ENCODE results near the gene NELL2.

Gene NELL2

DNA sequence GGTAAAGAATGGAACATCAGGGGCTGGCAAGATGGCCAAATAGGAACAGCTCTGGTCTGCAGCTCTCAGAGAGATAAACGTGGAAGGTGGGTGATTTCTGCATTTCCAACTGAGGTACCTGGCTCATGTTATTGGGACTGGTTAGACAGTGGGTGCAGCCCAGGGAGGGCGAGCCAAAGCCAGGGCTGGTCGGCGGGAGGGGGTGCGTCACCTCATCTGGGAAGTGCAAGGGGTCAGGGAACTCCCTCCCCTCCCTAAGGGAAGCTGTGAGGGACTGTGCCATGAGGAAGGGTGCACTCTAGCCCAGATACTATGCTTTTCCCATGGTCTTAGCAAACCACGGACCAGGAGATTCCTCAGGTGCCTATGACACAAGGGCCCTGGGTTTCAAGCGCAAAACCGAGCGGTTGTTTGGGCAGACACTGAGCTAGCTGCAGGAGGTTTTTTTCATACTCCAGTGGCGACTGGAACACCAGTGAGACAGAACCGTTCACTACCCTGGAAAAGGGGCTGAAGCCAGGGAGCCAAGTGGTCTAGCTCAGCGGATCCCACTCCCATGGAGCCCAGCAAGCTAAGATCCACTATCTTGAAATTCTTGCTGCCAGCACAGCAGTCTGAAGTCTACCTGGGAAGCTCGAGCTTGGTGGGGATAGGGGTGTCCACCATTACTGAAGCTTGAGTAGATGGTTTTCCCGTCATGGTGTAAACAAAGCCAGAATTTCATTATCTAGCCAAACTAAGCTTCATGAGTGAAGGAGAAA is 317.6 kb downstream of the NELL2 start:
- no peak overlapping the region for H3K4me3 Mint-ChIP-seq
- peaks cover 12% of the 10 kb centered on the region for H3K4me1 Mint-ChIP-seq
- DNase-seq: no peak
- no peaks in the 10 kb centered on the region for H3K27me3 Mint-ChIP-seq
- peaks cover 19% of the 10 kb centered on the region for H3K9me3 Mint-ChIP-seq
- H3K36me3 Mint-ChIP-seq (ENCODE audit: low read depth): peaks cover 30% of the 10 kb centered on the region
- ATAC-seq: no peak
- no peak overlapping the region for H3K27ac Mint-ChIP-seq

DNA sequence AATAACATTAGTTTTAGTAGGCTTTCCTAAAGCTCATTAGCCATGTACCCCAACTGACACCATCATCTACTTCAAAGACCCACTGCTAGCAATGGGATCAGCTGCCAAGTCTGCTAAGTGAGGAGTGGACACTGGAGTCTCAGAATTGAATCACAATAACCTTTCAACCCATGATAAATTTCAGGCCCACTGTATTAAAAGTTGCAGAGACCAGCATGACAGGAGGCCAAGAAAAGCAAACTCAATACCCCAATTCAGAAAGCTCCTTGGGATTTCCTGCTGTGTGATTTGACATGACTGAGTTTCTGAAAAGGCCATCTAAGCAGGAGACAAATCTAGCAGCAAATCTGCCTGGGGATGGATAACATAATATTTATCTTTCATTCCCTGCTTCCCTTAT is 320.7 kb downstream of the NELL2 start:
- no peaks in the 10 kb centered on the region for H3K27me3 Mint-ChIP-seq
- no peak overlapping the region for H3K4me3 Mint-ChIP-seq
- H3K9me3 Mint-ChIP-seq: peaks cover 11% of the 10 kb centered on the region
- H3K4me1 Mint-ChIP-seq: peaks cover 30% of the 10 kb centered on the region
- H3K36me3 Mint-ChIP-seq (ENCODE audit: low read depth): peaks cover 28% of the 10 kb centered on the region
- peak overlapping the region; percentile 32 for H3K27ac Mint-ChIP-seq
- DNase-seq (no peak), ATAC-seq (no peak)

DNA sequence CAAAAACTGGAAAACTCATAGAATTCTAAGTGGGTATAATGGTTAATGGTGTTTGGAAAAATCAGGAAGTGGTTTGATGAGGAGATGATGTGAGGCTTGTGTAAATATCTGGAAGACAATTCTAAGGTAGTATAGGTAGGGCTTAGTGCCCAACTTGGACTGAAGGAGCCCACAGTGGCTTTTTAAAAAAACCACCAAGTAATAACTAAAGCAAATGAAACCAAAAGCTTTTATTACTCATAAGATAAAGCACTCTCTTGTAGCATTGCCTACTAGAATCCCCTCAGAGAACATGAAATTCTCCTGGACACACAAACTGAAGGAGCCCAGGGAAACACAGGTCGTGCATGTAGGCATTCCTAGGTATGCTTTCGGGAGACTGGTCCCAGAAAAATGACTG is 324.5 kb downstream of the NELL2 start:
- Mint-ChIP-seq H3K36me3 (ENCODE audit: low read depth) (peaks cover 11% of the 10 kb centered on the region), H3K27me3 (no peaks in the 10 kb centered on the region), H3K9me3 (no peaks in the 10 kb centered on the region), H3K4me1 (peaks cover 50% of the 10 kb centered on the region), H3K4me3 (no peak overlapping the region), H3K27ac (no peak overlapping the region)
- no peak for DNase-seq
- ATAC-seq: peak; percentile 70

DNA sequence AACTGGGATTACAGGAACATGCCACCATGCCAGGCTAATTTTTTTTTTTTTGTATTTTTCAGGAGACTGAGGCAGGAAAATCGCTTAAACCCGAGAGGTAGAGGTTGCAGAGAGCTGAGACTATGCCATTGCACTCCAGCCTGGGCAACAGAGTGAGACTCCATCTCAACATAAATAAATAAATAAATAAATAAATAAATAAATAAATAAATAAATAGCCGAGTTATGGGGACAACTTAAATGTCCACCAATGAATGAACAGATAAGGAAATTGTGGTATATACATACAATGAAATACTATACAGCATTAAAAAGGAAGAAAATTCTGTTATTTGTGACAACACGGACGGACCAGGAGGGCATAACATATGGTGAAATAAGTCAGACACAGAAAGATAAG is 325.7 kb downstream of the NELL2 start:
- H3K27ac Mint-ChIP-seq: no peak overlapping the region

DNA sequence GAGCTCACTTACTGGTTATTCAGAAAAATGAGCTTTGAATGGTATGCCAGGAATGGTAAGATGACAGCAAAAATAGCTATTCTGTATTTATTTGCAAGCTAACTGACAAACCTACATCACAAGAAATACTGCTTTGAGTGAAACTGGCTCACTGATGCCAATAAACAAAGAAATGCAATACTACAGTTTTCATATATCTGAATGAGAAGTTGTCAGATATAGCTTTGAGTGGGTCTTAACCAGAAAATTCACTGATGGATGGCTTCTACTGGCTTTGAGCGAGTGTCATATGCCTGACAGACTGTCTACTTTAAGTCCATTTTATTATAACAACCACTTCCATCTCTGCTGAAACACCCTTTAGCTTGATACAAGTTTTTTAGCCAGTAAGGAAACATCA is 330.1 kb downstream of the NELL2 start:
- peaks cover 5% of the 10 kb centered on the region for H3K36me3 Mint-ChIP-seq (ENCODE audit: low read depth)
- H3K27me3 Mint-ChIP-seq: no peaks in the 10 kb centered on the region
- H3K9me3 Mint-ChIP-seq: no peaks in the 10 kb centered on the region
- peaks cover 68% of the 10 kb centered on the region for H3K4me1 Mint-ChIP-seq
- no peak for DNase-seq
- no peak for ATAC-seq
- H3K4me3 Mint-ChIP-seq: no peak overlapping the region
- H3K27ac Mint-ChIP-seq: no peak overlapping the region

More for the DNA sequence above, 325.7 kb downstream of the NELL2 start:
- no peak for ATAC-seq
- H3K9me3 Mint-ChIP-seq: no peaks in the 10 kb centered on the region
- H3K27me3 Mint-ChIP-seq: no peaks in the 10 kb centered on the region
- no peak for DNase-seq
- peaks cover 11% of the 10 kb centered on the region for H3K36me3 Mint-ChIP-seq (ENCODE audit: low read depth)
- peaks cover 59% of the 10 kb centered on the region for H3K4me1 Mint-ChIP-seq
- H3K4me3 Mint-ChIP-seq: no peak overlapping the region

DNA sequence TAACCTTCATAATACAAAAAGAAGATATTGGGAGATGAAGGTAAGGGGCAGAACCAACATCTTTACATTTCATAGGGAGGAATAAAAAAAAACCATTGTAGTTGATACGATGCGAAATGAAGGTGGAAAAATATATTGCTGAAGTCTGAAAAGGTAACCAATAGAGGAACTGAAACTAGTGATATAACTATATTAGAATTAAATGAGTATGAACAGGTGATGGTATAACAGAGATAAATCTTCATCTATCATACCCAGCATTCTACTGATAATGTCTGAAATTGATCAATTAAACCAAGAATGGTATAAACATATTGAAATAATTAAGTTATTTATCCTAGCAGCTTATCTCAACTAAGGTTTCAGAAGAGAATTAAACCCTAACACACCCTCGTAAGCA is 332.1 kb downstream of the NELL2 start:
- H3K27ac Mint-ChIP-seq: no peak overlapping the region
- peaks cover 61% of the 10 kb centered on the region for H3K4me1 Mint-ChIP-seq

DNA sequence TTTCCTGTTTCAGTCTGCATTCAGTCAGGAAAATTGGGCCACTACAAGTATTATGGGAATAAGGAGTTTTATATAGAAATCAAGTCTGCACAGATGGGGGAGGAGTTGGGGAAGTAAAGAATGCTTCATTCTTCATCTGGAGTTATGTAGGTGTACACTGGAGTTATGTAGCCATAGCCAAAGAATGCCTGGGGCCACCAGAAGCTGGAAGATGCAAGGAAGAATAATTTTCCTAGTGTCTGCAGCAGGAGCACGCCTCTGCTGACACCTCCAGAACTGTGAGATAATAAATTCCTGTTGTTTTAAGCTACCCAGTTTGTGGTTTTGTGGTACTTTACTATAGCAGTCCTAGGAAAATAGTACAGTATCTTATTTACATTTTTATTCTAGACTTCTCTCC is 333.4 kb downstream of the NELL2 start:
- Mint-ChIP-seq H3K9me3 (no peaks in the 10 kb centered on the region), H3K36me3 (ENCODE audit: low read depth) (peaks cover 2% of the 10 kb centered on the region), H3K27ac (no peak overlapping the region), H3K4me3 (no peak overlapping the region), H3K4me1 (peaks cover 50% of the 10 kb centered on the region), H3K27me3 (no peaks in the 10 kb centered on the region)
- ATAC-seq (no peak), DNase-seq (no peak)

More for the DNA sequence above, 332.1 kb downstream of the NELL2 start:
- ATAC-seq (no peak), DNase-seq (no peak)
- peaks cover 2% of the 10 kb centered on the region for H3K36me3 Mint-ChIP-seq (ENCODE audit: low read depth)
- H3K4me3 Mint-ChIP-seq: no peak overlapping the region
- H3K9me3 Mint-ChIP-seq: no peaks in the 10 kb centered on the region
- H3K27me3 Mint-ChIP-seq: no peaks in the 10 kb centered on the region

DNA sequence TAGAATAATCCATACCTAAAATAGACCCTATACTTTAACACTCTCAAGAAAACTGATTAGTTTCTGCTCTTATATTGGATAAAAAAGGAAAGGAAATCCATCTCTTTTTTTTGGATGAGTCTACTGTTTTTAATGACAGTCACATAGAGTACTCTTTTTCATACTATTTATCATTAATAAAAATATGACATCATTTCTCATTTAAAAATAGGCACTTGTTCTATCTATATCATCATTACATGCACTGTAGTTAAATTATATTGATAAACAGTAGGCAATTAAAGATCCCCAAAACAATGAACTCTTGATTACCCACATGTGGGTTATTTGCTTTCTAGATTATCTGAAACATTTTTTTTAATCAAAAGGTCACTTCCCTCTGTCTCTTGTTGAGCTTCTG is 338.8 kb downstream of the NELL2 start:
- no peak for DNase-seq
- no peak overlapping the region for H3K4me3 Mint-ChIP-seq
- ATAC-seq: no peak
- H3K27ac Mint-ChIP-seq: no peak overlapping the region
- peaks cover 12% of the 10 kb centered on the region for H3K4me1 Mint-ChIP-seq
- H3K27me3 Mint-ChIP-seq: no peaks in the 10 kb centered on the region
- H3K36me3 Mint-ChIP-seq (ENCODE audit: low read depth): no peaks in the 10 kb centered on the region
- no peaks in the 10 kb centered on the region for H3K9me3 Mint-ChIP-seq

DNA sequence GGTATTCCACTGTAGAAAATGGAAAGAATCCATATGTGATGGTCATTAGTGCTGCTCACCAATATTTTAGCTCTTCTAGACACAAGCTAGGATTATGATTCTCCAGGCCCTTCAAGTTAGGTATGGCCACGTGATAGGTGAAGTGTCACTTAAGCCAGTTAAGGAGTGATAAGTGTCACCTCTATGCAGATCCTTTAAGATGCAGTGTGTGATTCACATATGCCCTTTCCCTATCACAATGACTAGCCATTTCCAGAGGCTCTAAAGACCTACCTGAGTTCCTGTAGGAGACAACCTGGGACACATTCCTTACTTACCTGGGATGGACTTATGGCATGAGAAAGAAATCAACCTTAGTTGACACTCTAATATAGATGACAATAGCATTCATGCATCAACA is 343.2 kb downstream of the NELL2 start:
- Mint-ChIP-seq H3K27ac (no peak overlapping the region), H3K9me3 (no peaks in the 10 kb centered on the region), H3K27me3 (no peaks in the 10 kb centered on the region), H3K4me3 (no peak overlapping the region), H3K4me1 (peaks cover 2% of the 10 kb centered on the region), H3K36me3 (ENCODE audit: low read depth) (no peaks in the 10 kb centered on the region)
- DNase-seq (no peak), ATAC-seq (peak; percentile 59)

DNA sequence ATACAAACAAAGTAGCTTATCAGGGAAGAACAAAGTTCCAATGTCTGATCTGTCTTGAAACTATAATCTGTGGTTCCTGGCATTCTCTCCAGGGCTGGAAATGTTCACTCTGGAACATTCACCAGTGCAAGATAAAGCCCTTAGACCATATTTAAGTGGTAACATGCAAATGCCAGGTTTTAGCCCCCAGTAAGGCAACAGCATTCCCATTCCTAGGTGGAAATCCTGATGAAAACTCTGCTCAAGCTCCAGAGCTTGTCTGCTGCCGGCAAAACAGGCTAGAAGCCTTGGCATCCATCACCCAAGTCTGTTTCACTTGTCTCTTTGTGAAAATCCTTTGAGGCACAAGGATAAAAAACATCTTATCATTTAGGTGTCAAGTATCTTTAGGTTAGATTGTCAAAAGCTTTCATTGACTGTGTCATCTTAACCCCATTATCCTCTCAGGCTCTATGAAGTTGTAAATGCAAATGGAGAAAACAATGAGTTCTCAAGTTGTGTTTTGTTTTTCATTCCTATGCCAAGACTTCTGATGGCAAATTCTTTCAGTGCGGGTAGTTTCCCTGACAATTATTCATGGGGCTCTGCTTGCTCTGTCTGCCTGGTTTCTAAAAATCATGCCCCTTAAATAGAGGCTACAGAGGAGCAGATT is 344.7 kb downstream of the NELL2 start:
- H3K4me1 Mint-ChIP-seq: no peaks in the 10 kb centered on the region
- no peak overlapping the region for H3K27ac Mint-ChIP-seq
- ATAC-seq (no peak), DNase-seq (no peak)
- H3K4me3 Mint-ChIP-seq: no peak overlapping the region
- H3K36me3 Mint-ChIP-seq (ENCODE audit: low read depth): peaks cover 2% of the 10 kb centered on the region
- H3K27me3 Mint-ChIP-seq: no peaks in the 10 kb centered on the region
- no peaks in the 10 kb centered on the region for H3K9me3 Mint-ChIP-seq

DNA sequence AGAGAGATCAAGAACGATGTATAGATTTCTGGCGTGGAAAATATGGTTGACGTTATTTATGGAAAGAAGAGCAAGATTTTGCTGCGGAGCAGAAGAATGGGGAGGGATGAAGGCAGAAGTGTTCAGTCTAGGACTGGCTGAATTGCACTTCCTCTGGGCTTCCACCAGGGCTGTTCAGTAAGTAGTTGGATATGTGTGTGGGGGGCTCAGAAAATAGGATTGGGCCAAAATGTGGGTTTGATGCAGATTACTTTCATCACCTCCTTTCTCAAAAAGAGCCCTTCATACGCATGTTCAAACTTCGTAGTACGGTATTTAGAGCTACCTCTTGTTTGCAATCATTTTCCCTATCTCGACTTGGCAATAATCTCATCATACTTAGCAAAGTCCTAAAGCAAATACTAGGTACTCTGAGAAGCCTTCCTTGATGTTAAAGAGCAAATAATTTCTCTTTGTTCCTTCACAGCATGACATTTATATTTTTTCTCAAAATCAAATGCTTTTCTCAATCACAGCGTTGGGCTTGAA is 349.4 kb downstream of the NELL2 start:
- H3K9me3 Mint-ChIP-seq: no peaks in the 10 kb centered on the region

DNA sequence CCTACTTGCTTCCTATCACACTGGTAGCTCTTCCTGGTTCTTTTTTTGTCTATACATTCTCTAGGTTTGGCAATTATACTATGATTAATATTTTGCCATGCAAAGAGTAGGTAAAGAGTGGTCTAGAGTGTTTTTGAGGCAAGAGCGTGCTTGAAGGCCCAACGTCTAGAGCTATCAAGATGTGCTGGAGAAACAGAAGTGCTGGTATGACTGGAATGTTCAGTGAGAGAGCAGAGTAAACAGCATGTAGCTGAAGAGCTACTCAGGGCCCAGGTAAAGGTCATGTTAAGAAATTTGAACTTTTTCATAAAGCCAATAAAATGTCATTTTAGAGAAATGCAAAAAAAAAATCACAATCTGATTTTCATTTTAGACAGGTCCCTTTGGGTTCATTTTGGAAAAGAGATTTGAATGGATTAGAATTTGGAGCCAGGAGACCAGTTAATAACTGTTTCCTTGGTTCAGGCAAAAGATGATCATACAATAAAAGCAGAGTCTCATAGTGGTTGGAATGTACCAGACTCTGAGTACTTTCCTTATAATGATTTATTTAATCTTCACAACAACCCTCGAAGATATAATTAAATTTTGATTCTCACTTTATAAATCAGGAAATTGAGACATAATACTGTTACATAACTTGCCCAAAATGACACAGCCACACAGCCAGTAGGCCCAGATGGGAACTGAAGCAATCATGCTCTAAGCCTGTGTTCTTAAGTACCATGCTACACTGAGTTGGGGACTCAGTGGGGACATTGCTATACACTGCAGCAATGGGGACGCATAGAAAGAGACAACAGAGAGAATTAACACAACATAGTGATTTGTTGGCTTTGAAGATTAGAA is 350.1 kb downstream of the NELL2 start:
- no peaks in the 10 kb centered on the region for H3K9me3 Mint-ChIP-seq
- no peaks in the 10 kb centered on the region for H3K27me3 Mint-ChIP-seq
- ATAC-seq (no peak), DNase-seq (no peak)
- H3K4me1 Mint-ChIP-seq: peaks cover 4% of the 10 kb centered on the region
- H3K27ac Mint-ChIP-seq: no peak overlapping the region
- peaks cover 8% of the 10 kb centered on the region for H3K36me3 Mint-ChIP-seq (ENCODE audit: low read depth)
- H3K4me3 Mint-ChIP-seq: no peak overlapping the region

More for the DNA sequence above, 349.4 kb downstream of the NELL2 start:
- Mint-ChIP-seq H3K4me3 (no peak overlapping the region), H3K36me3 (ENCODE audit: low read depth) (peaks cover 8% of the 10 kb centered on the region), H3K4me1 (peaks cover 4% of the 10 kb centered on the region), H3K27ac (no peak overlapping the region), H3K27me3 (no peaks in the 10 kb centered on the region)
- no peak for DNase-seq
- no peak for ATAC-seq

DNA sequence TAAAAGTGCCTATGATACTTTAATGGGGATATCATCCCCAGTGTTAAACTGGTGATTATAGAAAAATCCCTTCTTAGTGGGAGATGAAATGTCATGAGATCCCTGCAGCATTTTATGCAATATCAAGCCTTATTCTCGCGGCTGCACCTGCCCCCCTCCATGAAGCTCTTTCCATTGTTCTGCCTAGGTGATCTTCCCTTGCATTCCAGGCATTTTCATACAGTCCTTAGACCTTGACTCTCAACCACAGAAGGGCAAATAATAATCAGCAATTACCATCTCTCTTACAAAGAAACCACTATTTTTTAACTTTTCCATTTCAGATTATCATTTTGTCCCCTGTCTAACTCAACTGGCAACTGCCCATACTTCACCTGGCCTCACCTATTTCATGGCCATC is 352.3 kb downstream of the NELL2 start:
- Mint-ChIP-seq H3K27ac (no peak overlapping the region), H3K4me3 (no peak overlapping the region), H3K27me3 (no peaks in the 10 kb centered on the region), H3K36me3 (ENCODE audit: low read depth) (peaks cover 12% of the 10 kb centered on the region), H3K4me1 (peaks cover 4% of the 10 kb centered on the region), H3K9me3 (no peaks in the 10 kb centered on the region)
- no peak for DNase-seq
- ATAC-seq: no peak

DNA sequence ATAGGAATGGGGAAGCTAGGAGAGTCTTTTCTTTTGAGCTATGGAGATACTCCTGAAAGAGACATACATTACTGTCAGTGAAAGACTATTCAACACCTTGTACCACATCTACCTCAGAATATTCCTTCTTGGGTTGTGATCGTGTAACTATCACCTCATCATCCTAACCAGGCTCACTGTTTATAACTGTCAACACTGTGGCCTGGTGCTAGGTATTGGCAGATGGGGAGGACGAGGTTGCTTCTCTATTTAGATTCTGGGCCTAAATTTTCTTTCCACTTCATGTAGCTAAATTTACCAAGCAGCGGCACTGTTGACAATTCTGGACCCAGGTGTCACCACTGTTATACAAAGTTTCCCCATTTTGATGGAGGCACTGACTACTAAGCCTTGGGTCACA is 354.4 kb downstream of the NELL2 start:
- H3K4me1 Mint-ChIP-seq: peaks cover 4% of the 10 kb centered on the region
- H3K27me3 Mint-ChIP-seq: no peaks in the 10 kb centered on the region
- H3K27ac Mint-ChIP-seq: no peak overlapping the region
- peaks cover 12% of the 10 kb centered on the region for H3K36me3 Mint-ChIP-seq (ENCODE audit: low read depth)
- no peaks in the 10 kb centered on the region for H3K9me3 Mint-ChIP-seq
- ATAC-seq (no peak), DNase-seq (no peak)
- H3K4me3 Mint-ChIP-seq: no peak overlapping the region
